Measurements from ENCODE around the gene MALRD1. TPM values are rescaled to one million over a fixed set of nuclear protein-coding genes. Genes with fewer than 3 reads are reported as not detected.
"Not testable (repeated sequence)": the region's sequence is repeated elsewhere in the genome, so short reads cannot be mapped to it uniquely, and the experiment has no call there.

The MALRD1 gene
- total and polyA plus RNA-seq, 2 of the 8 experiments (the other 6 are each of a cell fraction or from before 2014, with no cell fraction given), result 0.32 to 0.35 TPM

- FAIRE-seq, result not testable (repeated sequence)
Observed at GRCh38 chr10:19769826-19770225, 721.2 kb downstream of the MALRD1 start.

More at GRCh38 chr10:19769826-19770225, 721.2 kb downstream of the MALRD1 start:
- H3K4me3 ChIP-seq (ENCODE audit: extremely low read depth in 1 of 4, insufficient read depth in 2 of 4, low read depth in 3 of 4, low read length in 4 of 4); H3K4me1 ChIP-seq (replicated peaks in 1 of 4; ENCODE audit: control insufficient read depth in 3 of 4, insufficient read depth in 4 of 4, low read length in 3 of 4); H2BK5ac ChIP-seq (ENCODE audit: low read depth, low read length); H2AK5ac ChIP-seq (ENCODE audit: low read depth, low read length); H4K8ac ChIP-seq (ENCODE audit: extremely low read depth, insufficient read depth, low read length); H2BK20ac ChIP-seq (ENCODE audit: low read length); POLR2A ChIA-PET (ENCODE audit: partially characterized antibody); H3K79me1 ChIP-seq (ENCODE audit: low read depth, low read length); H3K27me3 ChIP-seq (replicated peaks in 1 of 4; ENCODE audit: control insufficient read depth in 3 of 4, extremely low read depth in 1 of 4, insufficient read depth in 3 of 4, low read length in 3 of 4); H4K91ac ChIP-seq (replicated peaks; ENCODE audit: insufficient read length, low read length); H3K79me2 ChIP-seq (ENCODE audit: control insufficient read depth in 1 of 2, insufficient read depth in 2 of 2, low read length in 2 of 2); H2BK15ac ChIP-seq (ENCODE audit: low read length); H3K4ac ChIP-seq (replicated peaks; ENCODE audit: insufficient read length, low read depth, low read length); H3K9me3 ChIP-seq (ENCODE audit: insufficient read depth in 2 of 2, low read depth in 1 of 2, low read length in 1 of 2); DNase-seq (ENCODE audit: low read depth in 1 of 2, low spot score in 2 of 2); H3K9ac ChIP-seq (replicated peaks in 1 of 4; ENCODE audit: extremely low read depth in 1 of 4, low read depth in 3 of 4, low read length in 3 of 4); H3K23ac ChIP-seq (ENCODE audit: insufficient read length); H3K14ac ChIP-seq (ENCODE audit: insufficient read length); H2AFZ ChIP-seq (ENCODE audit: low read length); H4K20me1 ChIP-seq (replicated peaks in 1 of 2; ENCODE audit: control insufficient read depth in 1 of 2, insufficient read depth in 2 of 2, low read length in 2 of 2); H3K23me2 ChIP-seq (ENCODE audit: low read depth, low read length); H3K56ac ChIP-seq (replicated peaks; ENCODE audit: insufficient read length, low read depth, low read length); H3K4me2 ChIP-seq (ENCODE audit: insufficient read depth in 1 of 2, low read depth in 2 of 2, low read length in 2 of 2); H3K36me3 ChIP-seq (ENCODE audit: control insufficient read depth in 2 of 4, insufficient read depth in 4 of 4, low read length in 3 of 4); H4K5ac ChIP-seq (ENCODE audit: insufficient read length, low read depth, low read length); H3K27ac ChIP-seq (ENCODE audit: low read depth, low read length); H3K18ac ChIP-seq (ENCODE audit: extremely low read depth, low read length); H2BK12ac ChIP-seq (ENCODE audit: low read depth, low read length); H2BK120ac ChIP-seq (replicated peaks; ENCODE audit: low read depth, low read length): not testable (repeated sequence)
- CTCF ChIA-PET (ENCODE audit: partially characterized antibody), result interaction anchor here (0.8 kb wide), 1 partner anchor 19 kb away, joined by 4 read pairs; no protein-coding TSS in a partner anchor
- WGBS, 2 experiments (ENCODE audit: extremely low coverage in 1 of 2, insufficient coverage in 1 of 2, insufficient read length in 1 of 2, insufficient replicate concordance in 2 of 2, low coverage in 1 of 2, low lambda C conversion rate in 2 of 2, missing lambda C conversion rate in 1 of 2), result 93% methylated on average over 3 of the region's 3 CpGs; no CpG with 5 or more reads in 1 of the 2 experiments
